H1 (cell line): ENCODE data around the gene CGAS. TPM values are rescaled to one million over a fixed set of nuclear protein-coding genes. Genes with fewer than 3 reads are reported as not detected.
A peak's percentile ranks its signal among the peaks of the same experiment; 100 is the strongest.

Experiments
- ASH2L ChIP-seq: fragments of 200-600, 300-600 bp; sonication (generic); IDR thresholded peaks from one replicate; pipeline ENCODE4 v1.7.1; 2017; ENCODE audit warnings: low read length
- BACH1 ChIP-seq: IDR thresholded peaks from 2 replicates; pipeline ENCODE4 v1.6.1; 2012; ENCODE audit warnings: low read length, improper control_type of control experiment
- BCL11A ChIP-seq, 2 experiments: IDR thresholded peaks; one replicate each; pipeline ENCODE4 v1.6.1; 2011; ENCODE audit warnings: low read depth in 2 of 2, low read length in 2 of 2, mild to moderate bottlenecking in 2 of 2
- CHD2 ChIP-seq: IDR thresholded peaks from 2 replicates; pipeline ENCODE4 v1.6.1; 2012; ENCODE audit warnings: low read length, improper control_type of control experiment
- EP300 ChIP-seq, 2 experiments: IDR thresholded peaks; 1 replicate in 1 of 2; 2 replicates in 1 of 2; pipeline ENCODE4 v1.6.1; 2011 to 2012; ENCODE audit warnings: low read depth in 2 of 2, low read length in 2 of 2, mild to moderate bottlenecking in 2 of 2, borderline replicate concordance in 1 of 2, inconsistent platforms in 1 of 2, moderate library complexity in 1 of 2
- GTF2F1 ChIP-seq: IDR thresholded peaks from 2 replicates; pipeline ENCODE4 v1.6.1; 2012; ENCODE audit warnings: low read depth, low read length, improper control_type of control experiment, borderline replicate concordance
- HDAC2 ChIP-seq, 2 experiments: fragments of 300-600 bp in 1 of 2; sonication (generic) in 1 of 2; IDR thresholded peaks; 2 replicates each; pipeline ENCODE4 v1.6.1; 2011 to 2012; ENCODE audit warnings: low read depth in 2 of 2, low read length in 2 of 2, mild to moderate bottlenecking in 2 of 2, moderate library complexity in 2 of 2, borderline replicate concordance in 1 of 2, inconsistent platforms in 1 of 2
- KDM1A ChIP-seq: fragments of 200-600, 300-600 bp; sonication (generic); IDR thresholded peaks from 2 replicates; pipeline ENCODE4 v1.7.1; 2016; ENCODE audit warnings: mild to moderate bottlenecking, low read length, borderline replicate concordance
- NANOG ChIP-seq: IDR thresholded peaks from 2 replicates; pipeline ENCODE4 v1.6.1; 2011; ENCODE audit warnings: low read length, low read depth, mild to moderate bottlenecking, inconsistent platforms; ENCODE audit not compliant: insufficient read depth, poor library complexity, severe bottlenecking
- POLR2A ChIP-seq, 2 experiments: IDR thresholded peaks; 1 replicate in 1 of 2; 2 replicates in 1 of 2; pipeline ENCODE4 v1.6.1; 2011; ENCODE audit warnings: low read depth in 2 of 2, low read length in 2 of 2, mild to moderate bottlenecking in 2 of 2; ENCODE audit errors: control extremely low read depth in 1 of 2
- RAD21 ChIP-seq, 2 experiments: IDR thresholded peaks in 1 of 2; conservative IDR thresholded peaks in 1 of 2; 2 replicates each; pipeline ENCODE4 v1.6.1; 2011; ENCODE audit warnings: low read depth in 2 of 2, low read length in 2 of 2, improper control_type of control experiment in 1 of 2, inconsistent platforms in 1 of 2, mild to moderate bottlenecking in 1 of 2, moderate library complexity in 1 of 2
- RFX5 ChIP-seq: IDR thresholded peaks from 2 replicates; pipeline ENCODE4 v1.6.1; 2011; ENCODE audit warnings: low read depth, low read length, improper control_type of control experiment, borderline replicate concordance
- RNF2 ChIP-seq: fragments of 200-900, 300-1000 bp; sonication (generic); IDR thresholded peaks from 2 replicates; pipeline ENCODE4 v1.7.1; 2016; ENCODE audit warnings: borderline replicate concordance, low read depth, mild to moderate bottlenecking, antibody characterized with exemption, low read length; ENCODE audit not compliant: poor library complexity, severe bottlenecking; ENCODE audit errors: missing control alignments
- RXRA ChIP-seq: IDR thresholded peaks from 2 replicates; pipeline ENCODE4 v1.6.1; 2011; ENCODE audit warnings: low read depth, mild to moderate bottlenecking, low read length, moderate library complexity; ENCODE audit not compliant: insufficient read depth
- SP1 ChIP-seq: IDR thresholded peaks from 2 replicates; pipeline ENCODE4 v1.6.1; 2011; ENCODE audit warnings: low read depth, low read length
- SP2 ChIP-seq: IDR thresholded peaks from 2 replicates; pipeline ENCODE4 v1.6.1; 2012; ENCODE audit warnings: mild to moderate bottlenecking, low read length, inconsistent platforms
- TAF1 ChIP-seq: IDR thresholded peaks from 2 replicates; pipeline ENCODE4 v1.6.1; 2011; ENCODE audit warnings: mild to moderate bottlenecking, low read depth, low read length
- TAF7 ChIP-seq: optimal IDR thresholded peaks from 2 replicates; pipeline ENCODE3; 2011; ENCODE audit warnings: low read depth, mild to moderate bottlenecking, inconsistent platforms, low read length, moderate library complexity, borderline replicate concordance
- TCF12 ChIP-seq: IDR thresholded peaks from 2 replicates; pipeline ENCODE4 v1.6.1; 2011; ENCODE audit warnings: low read depth, mild to moderate bottlenecking, low read length
- YY1 ChIP-seq: IDR thresholded peaks from 2 replicates; pipeline ENCODE4 v1.6.1; 2011; ENCODE audit warnings: low read depth, mild to moderate bottlenecking, low read length
- polyA plus RNA-seq, 7 experiments: library from polyadenylated mRNA; depleted of rRNA in 3 of 7; stranded (reverse) in 5 of 7; unstranded in 2 of 7; fragments of >200 nt in 5 of 7; fragments of 200-250 nt in 2 of 7; gene quantifications; 1 replicate in 5 of 7; 2 replicates in 1 of 7; 4 replicates in 1 of 7; pipeline versions ENCODE4 v1.2.1 to v1.2.3, GENCODE V29; 2011 to 2013; ENCODE audit warnings: missing spikeins in 2 of 7, mixed read lengths in 2 of 7
- total RNA-seq: library from RNA; stranded (reverse); fragmentation: NEBNext Ultra II Directional; extraction: Animal tissue kit (Norgen Biotek cat#: 25700); gene quantifications from 2 replicates; pipeline ENCODE4 v1.2.1, GENCODE V29; 2021
- TF ChIP-seq, protein P1 (sequence below): IDR thresholded peaks from 2 replicates; pipeline ENCODE4 v1.6.1; 2012; ENCODE audit warnings: inconsistent platforms
- TF ChIP-seq, protein P2 (sequence below): IDR thresholded peaks from 2 replicates; pipeline ENCODE4 v1.6.1; 2011; ENCODE audit warnings: low read depth, mild to moderate bottlenecking, low read length; ENCODE audit not compliant: insufficient read depth

The CGAS gene
- total and polyA plus RNA-seq, 2 of the 8 experiments (the other 6 are each of a cell fraction or from before 2014, with no cell fraction given) = 2.1 to 6.3 TPM

GRCh38 chr6:73388800-73389512, 63.1 kb downstream of the CGAS start (continued):
- TF ChIP-seq, protein P1, sequence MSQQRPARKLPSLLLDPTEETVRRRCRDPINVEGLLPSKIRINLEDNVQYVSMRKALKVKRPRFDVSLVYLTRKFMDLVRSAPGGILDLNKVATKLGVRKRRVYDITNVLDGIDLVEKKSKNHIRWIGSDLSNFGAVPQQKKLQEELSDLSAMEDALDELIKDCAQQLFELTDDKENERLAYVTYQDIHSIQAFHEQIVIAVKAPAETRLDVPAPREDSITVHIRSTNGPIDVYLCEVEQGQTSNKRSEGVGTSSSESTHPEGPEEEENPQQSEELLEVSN = peak; percentile 87
- TF ChIP-seq NANOG = no peak
- no peak for TF ChIP-seq BCL11A (IDR thresholded peaks at IDR 0.05; ENCODE audit: low read depth in 2 of 2, low read length in 2 of 2)
- peak; percentile 29 for TF ChIP-seq TAF7
- no peak for TF ChIP-seq RNF2
- no peak for TF ChIP-seq RXRA
- TF ChIP-seq TCF12 = 0 out of 2 replicates have a peak, but pooled peaks have one; percentile 16
- TF ChIP-seq, protein P2, sequence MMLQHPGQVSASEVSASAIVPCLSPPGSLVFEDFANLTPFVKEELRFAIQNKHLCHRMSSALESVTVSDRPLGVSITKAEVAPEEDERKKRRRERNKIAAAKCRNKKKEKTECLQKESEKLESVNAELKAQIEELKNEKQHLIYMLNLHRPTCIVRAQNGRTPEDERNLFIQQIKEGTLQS = no peak
- no peak for TF ChIP-seq CHD2
- TF ChIP-seq RFX5 = no peak
- peak in 1 of 2 experiments; percentile 74; a peak in 1 of 3 replicates for TF ChIP-seq POLR2A (IDR thresholded peaks at IDR 0.05; ENCODE audit: control extremely low read depth in 1 of 2, low read depth in 2 of 2, low read length in 2 of 2)
- TF ChIP-seq GTF2F1 = no peak
- peak; percentile 80 for TF ChIP-seq ASH2L
- no peak for TF ChIP-seq SP1
- TF ChIP-seq SP2 = no peak
- peak; percentile 94 for TF ChIP-seq RAD21 (IDR thresholded peaks at IDR 0.05 in 1 of 2, conservative IDR thresholded peaks at IDR 0.05 in 1 of 2; ENCODE audit: low read depth in 2 of 2, low read length in 2 of 2)
- peak; percentile 78 for TF ChIP-seq TAF1
- no peak for TF ChIP-seq EP300 (IDR thresholded peaks at IDR 0.05; ENCODE audit: borderline replicate concordance in 1 of 2, low read depth in 2 of 2, low read length in 2 of 2)
- 0 out of 4 replicates have a peak, but pooled peaks of 1 of the 2 experiments have one; percentile 33 for TF ChIP-seq HDAC2 (IDR thresholded peaks at IDR 0.05; ENCODE audit: borderline replicate concordance in 1 of 2, low read depth in 2 of 2, low read length in 2 of 2)
- no peak for TF ChIP-seq BACH1
- TF ChIP-seq KDM1A = no peak
- peak; percentile 11; the same call in 1 of the 2 replicates for TF ChIP-seq YY1
